Stimulated activated CD4-positive, alpha-beta T cell treated with anti-CD3 and anti-CD28 coated beads, Interleukin-15, amount 100 ng/mL, for 24 hours (primary cell): ENCODE data around the gene PIM3.

Experiments
- DNase-seq: peaks from one replicate; pipeline ENCODE4 v3.0.0-alpha.2; 2020

PIM3 gene

DNA sequence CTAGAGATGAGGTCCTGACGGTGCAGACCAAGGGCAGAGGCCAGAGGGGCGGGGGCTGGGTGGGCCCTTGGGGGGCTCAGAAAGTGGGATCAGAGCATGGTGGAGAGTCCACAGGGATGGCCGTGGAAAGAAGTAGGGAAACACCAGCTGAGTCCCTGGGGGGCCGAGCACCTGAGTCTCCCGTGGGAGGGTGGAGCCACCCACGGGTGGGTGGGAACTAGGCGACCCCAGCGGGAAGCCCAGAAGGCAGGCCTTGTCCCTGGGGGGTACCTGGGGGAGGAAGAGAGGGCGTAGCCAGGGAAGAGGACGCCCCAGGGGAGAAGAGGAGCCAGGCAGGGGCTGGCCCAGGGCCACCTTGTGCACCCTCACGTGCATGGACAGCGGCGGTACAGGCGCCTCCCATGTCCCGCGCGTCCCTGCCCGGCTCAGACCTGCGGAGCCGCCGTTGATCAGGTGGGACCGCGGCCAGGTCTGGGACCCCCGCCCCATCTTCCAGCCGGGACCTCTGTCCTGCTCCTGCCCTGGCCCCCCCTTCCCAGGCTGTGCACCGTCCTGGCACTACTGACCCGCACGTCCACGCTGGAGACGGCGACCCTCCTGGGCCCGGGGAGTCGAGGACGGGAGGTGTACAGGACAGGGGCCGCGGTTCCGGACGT, 31.9 kb upstream of the PIM3 start:
- DNase-seq, result no peak

DNA sequence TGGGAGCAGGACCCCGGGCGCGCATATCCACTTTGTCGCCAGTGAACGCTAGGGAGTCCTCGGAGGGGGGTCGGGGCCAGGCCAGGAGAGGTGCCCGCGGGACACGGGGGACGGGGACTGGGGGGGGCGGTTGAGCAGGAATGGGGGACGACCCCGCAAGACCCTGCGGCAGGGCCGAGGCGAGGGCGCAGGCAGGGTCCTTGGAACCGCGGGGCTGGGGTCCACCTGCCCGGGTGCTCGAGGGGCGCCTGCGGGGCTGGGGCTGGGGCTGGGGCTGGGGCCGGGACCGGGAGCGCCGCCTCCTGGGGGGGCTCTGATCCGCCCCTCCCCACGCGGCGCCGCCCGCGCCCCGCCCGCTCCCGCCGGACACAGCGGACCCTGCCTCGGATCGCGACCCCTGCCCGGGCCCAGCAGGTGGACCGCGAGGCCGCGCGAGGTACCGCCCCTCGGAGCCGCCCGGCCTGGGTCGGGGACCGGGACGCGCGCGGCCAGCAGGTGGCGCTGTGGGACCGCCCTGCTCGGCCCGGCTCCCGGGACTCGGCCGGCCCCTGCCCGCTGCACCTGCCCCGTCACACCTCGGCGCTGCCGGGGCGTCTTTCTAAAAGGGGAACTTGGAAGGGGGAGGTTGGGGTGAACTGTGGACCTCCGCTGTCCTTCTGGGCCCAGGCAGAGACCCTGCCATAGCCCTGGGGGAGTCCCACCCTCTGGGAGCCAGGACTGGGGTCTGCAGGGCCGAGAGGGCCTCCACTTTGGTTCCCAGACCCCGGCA, 31.2 kb upstream of the PIM3 start:
- DNase-seq, result peak; percentile 85

DNA sequence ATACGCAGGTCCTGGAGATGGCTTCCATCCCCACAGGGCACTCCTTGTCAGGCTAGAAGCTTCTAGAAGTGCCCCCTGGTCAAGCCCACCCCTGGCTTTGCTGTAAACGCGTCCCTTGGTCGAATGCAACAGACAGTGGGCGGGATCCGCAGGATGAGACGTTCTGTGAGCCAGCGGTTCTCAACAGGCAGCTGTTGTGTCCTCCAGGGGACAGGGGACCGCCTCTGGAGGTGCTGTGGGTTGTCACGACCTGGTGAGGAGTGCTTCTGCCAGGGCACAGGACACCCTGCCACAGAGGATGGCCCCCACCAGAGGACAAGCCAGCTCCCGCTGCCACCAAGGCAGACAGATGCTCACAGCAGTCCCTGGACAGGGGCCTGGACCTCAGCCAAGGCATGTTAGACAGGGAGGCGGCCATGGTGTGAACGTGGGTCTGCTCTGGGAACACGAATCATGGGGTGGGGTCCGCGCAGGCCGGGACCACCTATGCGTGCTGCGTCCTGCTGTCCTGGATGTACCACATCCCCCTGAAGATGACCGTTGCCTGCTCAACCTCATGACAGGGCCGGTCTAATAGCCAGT, 30.5 kb upstream of the PIM3 start:
- peak; percentile 28 for DNase-seq

DNA sequence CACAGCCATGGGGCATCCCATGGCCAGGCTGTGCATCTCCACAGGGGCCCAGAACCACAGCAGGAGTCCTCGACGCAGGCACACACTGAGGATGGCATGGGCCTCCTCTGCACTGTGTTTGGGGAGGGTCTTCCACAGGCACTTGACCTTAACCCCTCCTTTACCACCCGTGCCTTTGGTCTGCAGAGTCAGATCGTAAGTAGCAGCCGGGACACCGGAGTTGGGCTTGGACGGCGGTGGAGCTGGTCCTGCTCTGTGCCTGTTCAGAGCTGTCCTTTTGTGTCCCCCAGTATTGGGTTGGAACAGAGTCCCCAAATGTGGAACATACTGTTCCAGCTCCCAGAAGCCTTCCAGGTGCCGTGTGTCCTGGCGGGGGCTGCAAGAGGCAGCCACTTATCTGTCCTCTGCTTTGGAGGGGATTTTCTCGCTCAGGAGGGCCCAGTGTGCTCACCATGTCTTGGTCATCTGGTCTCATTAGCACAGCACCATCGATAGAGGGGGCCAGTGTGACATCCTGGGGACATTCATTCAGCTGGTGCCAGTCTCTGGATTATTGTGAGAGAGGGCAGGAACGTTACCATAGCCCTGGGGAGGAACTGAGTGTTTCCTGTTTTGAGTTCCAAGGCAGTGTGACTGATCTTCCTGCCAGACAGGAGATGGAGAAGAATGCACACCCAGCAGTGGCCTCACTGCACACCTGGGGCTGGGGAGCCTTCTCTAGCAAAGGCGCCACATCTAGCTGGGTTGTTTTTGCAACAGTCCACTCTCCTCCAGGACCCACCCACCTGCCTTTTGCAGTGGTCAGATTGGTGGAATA, 29.8 kb upstream of the PIM3 start:
- peak; percentile 67 for DNase-seq

DNA sequence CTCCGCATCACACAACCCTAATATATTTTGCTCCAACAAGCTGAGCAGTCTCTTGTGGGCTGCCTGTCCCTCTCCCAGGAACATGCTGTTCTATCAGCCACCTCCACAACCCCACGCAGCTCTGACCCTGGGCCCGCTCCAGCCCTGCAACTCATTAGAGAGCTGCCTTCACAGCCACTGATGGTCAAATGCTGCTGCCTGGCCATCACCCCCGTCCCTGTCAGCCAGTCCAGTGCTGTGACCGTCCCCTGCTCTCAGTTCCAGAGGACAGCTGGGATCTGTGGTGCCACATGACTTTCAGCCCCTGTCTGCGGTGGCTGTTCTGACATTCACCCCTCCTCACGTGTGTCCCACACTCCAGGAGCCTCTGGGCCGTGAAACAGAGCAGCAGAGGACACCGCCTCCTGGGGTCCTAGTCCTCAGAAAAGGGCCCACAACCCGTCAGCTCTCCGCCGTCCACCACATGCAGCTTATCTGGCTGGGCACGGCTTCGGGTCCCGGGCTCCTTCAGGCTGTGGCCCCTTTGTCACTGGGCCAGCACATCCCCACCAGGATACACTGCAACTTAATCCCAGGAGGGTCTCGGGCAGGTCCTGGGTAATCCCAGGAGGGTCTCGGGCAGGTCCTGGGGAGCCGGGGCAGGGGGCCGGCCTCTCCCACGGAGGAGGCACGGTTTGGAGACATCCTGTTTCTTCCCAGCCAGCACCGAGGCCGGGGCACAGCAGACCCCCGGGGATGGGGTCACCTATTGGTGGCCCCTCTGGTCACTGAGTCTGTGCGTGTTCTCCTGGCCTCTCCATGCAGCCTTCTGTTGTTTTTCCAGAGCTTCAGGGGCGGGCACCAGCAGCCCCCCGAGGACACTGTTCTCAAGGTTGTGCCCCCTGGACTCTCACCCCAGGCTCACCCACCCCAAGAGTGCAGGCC, 27.1 kb upstream of the PIM3 start:
- DNase-seq, result no peak

DNA sequence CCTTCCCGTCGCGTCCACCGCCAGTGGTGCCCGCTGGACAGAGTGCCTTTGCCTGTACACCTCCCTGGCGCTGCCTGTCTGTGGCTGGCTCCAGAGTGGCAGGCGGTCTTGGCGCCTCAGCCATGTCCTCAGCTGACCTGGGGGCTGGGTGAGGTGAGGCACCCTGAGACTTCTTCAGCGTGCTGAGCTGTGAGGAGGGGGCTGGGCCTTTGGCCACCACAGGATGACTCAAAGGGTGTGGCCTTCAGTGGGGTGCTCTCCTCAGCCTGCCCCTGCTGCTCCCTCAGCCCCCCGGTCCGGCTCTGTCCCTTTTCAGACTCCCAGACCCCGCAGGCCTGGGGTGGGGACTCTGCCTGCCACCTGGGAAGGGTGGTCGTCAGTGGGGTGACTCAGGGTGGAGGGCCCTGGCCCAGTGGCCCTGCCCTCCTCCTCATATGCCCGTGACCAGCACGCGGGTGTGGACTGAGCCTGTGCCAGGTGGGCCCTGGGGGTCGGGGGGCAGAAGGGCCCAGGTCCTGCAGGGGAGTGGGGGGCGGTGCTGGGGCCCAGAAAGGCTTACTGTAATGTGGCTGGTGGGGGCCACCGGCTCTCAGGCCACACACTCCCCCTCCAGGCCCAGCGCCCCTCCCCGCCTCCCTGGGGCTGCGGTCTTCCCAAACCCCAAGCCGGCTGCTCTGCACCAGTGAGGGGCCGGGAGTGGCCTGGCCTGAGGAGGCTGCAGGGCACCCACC, 26.2 kb upstream of the PIM3 start:
- DNase-seq, result peak; percentile 51

DNA sequence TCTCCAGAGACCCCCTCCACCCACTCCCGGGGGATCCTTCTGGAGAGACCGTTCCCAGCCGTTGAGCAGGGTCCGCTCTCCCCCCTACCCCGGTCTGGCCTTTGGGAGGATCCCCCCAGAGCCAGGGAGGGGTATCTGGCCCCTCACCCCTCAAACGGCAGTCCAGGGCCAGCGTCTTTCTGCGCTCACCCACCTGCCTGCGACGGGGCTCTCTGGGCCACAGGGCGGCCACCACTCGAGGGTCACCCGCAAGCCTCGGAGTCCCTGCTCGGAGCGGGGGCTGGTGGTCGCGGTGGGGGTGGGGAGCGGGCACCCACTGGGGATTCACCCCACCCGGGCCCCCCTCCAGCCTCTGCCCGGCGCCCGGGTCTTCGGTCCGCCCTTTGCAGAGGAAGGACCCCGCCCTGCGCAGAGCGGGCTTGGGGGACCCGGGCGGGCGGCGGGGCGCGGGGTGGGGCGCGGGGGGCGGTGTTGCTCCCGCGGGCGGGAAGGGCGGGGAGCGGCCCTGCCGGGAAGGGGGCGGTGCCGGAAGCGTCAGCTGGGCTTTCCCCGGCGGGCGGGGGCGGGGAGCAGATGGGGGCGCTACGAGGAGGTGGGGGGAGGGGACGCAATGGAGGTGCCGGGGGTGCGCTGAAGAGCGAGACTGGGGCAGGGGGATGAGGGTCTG, 25.5 kb upstream of the PIM3 start:
- DNase-seq, result peak; percentile 95

DNA sequence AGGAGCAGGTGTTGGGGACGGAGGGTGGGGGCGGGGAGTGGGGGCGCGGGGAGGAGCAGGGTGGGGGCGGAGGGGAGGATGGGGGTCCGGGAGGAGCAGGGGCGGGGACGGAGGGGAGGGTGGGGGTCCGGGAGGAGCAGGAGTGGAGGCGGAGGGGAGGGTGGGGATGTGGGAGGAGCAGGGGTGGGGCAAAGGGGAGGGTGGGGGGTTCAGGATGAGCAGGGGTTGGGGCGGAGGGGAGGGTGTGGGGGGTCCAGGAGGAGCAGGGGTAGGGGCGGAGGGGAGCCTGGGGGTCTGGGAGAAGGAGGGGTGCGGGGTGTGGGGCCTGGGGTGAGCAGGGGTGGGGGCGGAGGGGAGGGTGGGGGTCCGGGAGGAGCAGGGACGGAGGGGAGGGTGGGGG, 25.0 kb upstream of the PIM3 start:
- DNase-seq, result peak; percentile 66

DNA sequence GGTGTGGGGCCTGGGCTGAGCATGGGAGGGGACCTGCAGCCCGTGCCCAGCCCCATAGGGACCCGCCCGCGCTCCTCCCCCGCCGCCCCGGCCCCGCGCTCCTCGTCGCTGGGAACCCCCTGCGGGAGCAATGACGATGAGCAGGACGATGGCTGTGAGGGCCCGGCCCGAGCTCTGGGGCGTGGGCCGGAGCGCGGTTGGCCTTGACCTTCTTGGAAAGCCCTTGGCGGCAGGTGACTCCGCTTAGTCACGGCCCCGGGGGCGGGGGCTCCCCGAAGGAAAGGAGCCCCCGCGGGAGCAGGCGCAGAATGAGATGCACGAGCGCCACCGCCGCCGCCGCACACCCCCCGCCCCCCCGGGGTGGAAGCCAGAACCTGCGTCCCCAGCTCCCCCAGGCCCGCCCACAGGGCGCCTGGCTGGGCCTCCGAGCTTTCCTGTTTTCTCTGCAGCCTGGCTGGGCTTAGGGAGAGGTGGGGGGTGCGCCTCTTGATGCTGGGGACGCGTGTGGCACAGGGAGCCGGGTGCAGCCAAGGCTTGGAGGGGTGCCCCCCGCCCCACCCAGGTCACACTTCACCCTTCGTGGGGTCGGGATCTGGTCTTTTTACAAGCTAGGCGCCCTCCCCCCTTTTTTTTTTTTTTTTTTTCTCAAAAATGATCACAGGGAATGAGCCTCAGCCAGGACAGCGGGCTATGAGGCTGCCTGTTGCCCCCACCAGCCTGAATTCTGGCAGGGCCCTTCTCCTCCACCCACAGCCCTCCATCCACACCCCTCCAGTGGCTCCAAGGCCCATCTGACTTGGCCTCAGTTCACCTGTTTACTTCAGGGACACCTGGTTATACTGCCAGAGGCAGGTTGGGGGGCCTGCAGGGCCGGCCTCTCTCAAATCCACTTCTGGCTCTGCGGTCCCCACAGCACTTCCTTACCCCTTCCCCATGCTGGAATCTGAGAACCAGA, 24.3 kb upstream of the PIM3 start:
- DNase-seq, result peak; percentile 100

DNA sequence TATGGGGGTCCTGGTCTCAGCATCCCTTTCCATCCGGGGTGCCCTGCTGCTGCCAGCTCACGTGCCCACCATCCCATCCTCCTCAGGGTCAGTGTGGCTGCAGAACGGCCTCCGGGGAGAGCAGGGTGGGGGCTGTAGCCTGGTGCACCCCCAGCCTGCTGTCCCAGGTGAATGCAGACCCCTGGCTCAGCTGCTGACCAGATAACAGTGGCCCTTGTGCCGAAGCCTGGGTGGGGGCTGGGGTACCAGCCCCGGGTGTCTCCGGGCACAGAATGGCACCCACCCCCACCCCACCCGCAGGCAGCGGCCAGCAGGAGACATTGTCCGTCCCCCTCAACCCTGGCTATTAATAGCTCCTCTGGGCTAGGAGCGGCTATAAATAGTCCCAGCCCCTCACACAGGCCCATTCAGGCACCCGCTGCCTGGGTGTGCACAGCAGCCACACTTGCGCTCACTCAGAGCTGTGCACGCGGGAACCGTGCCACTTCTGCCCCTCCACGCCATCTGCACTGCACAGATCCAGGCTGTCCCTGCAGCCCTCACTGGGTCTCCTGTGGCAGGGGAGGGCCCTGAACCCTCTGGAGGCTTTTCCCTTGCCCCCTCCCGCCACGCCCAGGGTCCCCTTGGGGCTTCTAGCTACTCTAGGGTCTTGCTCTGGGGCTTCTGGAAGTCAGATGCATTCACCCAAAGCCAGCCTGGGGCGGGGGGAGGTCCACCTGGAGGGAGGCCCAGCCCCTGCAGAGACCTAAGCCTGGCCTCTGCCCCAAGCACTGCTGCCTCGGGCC, 23.4 kb upstream of the PIM3 start:
- DNase-seq, result no peak

DNA sequence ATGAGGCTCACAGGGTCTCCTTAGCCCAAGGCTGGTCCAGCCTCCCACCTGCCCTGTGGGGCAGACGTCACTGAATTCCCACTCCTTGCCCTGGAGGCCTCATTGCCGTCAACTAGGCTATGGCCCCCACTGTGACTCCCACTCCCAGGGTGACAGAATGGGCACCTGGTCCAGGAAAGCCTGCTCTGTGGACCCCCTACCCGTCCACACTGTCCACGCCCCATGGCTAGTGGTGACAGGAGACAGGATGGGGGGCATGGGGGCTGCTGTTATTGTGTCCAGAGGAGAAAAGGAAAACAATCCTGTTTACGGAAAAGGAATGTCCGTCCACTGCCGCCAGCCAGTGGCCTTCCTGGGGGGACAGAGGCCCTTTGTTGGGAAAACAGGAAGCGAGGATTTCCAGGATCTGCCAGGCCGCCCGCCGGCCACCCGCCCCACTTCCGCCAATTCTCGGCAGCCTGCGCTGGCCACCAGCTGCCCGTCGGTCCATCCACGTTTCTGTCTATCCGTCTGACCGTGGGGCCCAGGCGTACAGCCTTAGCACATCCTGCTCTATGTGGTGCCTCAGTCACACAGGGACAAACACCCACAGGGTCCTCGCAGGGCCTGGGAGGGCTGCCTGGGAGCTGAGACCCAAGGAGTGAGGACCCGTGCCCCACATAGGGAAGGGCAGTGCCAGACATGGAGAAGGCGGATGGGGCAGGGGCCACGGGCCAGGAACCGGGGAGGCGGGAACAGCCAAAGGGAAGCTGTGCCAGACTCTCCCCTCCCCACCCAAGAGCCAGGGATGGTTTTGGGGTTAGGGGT, 22.6 kb upstream of the PIM3 start:
- DNase-seq, result no peak

DNA sequence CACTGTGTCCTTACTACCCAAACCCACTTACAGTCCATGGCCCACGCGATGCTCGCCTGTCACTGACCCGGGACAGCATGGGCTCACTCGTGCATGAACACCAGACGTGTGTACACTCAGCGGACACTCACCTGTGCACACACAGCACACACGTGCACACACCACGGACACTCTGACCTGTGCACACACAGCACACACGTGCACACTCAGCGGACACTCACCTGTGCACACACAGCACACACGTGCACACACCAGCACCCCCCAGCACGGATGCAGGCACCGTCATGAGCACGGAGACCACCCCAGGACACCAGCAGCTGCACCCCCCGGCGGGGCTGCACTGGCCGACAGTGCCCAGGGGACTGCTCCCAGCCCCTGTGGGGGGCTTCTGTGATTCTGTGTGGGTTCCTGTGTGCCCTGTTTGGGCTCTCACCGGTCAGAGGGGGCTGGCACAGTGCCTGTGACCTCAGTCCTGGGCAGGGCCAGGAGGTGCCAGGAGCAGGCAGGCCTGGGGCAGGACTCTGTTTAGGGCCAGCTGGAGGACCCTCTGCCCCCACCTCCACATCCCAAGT, 21.9 kb upstream of the PIM3 start:
- DNase-seq, result no peak

DNA sequence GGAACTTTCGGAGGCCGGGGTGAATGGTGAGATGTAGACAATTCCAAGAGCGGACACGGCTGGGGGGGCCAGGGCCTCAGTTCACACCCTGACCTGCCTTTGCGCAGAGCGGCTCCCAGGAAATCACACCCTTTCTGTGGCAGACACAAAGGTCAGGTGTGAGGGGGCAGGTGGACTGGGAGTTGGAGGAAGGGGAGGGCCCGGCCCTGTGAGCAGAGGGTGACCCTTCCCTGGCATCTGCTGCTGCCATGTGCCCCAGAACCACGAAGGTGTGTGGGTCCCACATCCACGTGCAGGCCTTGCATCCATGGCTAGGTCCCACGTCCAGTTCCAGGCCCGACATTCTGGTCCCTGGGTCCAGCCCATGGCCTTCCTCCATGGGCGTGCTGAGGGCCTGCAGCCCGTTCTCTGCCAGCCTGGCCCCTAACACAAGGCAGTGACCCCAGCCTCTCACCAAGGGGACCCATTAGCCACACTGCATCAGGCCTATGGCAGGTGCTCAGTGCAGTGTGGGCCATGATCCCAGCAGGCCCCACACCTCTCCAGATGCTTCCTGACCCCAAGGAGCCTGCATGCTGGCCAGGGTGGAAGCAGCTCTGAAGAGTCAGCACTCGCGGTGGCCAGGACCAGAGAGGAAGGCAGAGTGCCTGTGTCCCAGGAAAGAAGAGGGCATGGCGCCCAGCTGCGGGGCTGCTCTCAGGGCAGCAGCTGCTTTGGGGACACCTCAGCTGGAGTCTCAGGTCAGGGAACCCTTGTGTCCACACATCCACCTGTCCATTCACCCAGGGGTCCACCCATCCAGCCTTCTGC, 18.9 kb upstream of the PIM3 start:
- no peak for DNase-seq

DNA sequence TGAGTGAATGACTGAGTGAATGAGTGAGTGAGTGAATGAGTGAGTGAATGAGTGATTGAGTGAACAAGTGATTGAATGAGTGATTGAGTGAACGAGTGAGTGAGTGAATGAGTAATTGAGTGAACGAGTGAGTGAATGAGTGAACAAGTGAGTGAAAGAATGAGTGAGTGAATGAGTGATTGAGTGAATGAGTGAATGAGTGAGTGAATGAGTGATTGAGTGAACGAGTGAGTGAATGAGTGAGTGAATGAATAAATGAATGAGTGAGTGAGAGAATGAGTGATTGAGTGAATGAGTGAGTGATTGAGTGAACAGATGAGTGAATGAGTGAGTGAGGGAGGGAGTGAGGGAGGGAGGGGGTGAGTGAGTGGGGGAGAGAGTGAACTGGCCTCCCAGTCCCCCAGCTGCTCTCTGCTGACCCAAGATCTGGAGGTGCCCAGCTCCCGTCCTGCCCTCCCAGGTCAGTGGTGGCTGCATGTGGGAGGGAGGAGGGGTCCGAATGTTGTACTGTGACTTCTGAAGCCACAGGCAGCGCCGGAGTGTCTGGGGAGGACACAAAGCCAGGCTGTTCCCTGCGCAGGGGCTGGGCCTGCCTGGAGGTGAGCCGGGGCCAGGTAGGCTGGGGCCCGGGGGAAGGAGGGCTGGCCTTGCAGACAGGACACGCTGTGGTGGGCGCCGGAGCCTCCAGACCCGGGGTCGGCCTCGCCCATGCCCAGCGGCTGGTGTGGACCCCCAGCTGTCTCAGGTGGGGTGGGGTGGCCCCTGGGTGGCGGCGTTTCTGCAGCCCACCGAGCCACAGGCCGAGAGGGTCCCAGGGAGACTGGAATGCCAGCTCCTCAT, 17.8 kb upstream of the PIM3 start:
- DNase-seq, result no peak

DNA sequence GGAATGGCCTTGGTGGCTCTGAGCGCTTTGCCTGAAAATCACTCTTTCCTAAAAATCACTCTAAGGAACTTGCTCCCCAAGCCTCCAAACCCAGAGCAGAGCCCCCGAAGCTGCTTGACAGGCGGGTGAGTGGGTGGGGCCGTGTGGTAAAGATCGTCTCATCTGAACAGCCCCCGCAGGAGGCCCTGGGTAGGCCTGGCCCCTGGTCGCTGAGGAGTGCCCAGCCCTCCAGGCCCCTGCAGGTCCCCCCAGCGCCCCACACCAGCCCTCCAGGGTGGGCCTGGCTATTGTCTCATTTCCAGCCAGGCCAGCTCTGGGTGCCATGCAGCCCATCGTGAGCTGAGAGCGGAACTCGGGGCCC, 17.2 kb upstream of the PIM3 start:
- DNase-seq, result no peak
